SK-MEL-5 (cell line): Measurements from ENCODE around the gene PIK3R5. TPM values are rescaled to one million over a fixed set of nuclear protein-coding genes. Genes with fewer than 3 reads are reported as not detected.
A peak's percentile ranks its signal among the peaks of the same experiment; 100 is the strongest.

Experiments used
- DNase-seq: peaks from one replicate; pipeline ENCODE4 v3.0.0-alpha.2; 2016; ENCODE audit warnings: low read depth, low spot score
- in situ Hi-C: cut with HindIII; loops from 2 replicates; pipeline ENCODE4 v1.10.0; 2016; ENCODE audit warnings: low sequenced_read_pairs, high pct_unique_total_duplicates, low pct_unique_long_range_greater_than_20kb
- polyA plus RNA-seq, 2 experiments: library from polyadenylated mRNA; depleted of rRNA; stranded (reverse); fragments of >200 nt; gene quantifications; 2 replicates each; pipeline ENCODE4 v1.2.3, GENCODE V29; 2015
- total RNA-seq: library from RNA; depleted of rRNA; stranded (reverse); fragments of >200 nt; shearing (Covaris generic); gene quantifications from 2 replicates; pipeline ENCODE4 v1.2.3, GENCODE V29; 2014; rRNA removed

PIK3R5 gene
- total RNA-seq = 0.82 and 2.3 TPM in 2 replicates
- polyA plus RNA-seq (2015; cell fraction: cytosol; rRNA removed) = 1.4 and 2.0 TPM in 2 replicates
- 1.5 and 4.1 TPM in 2 replicates for polyA plus RNA-seq (2015; cell fraction: nucleus; rRNA removed)

- in situ Hi-C loops = no loop called here
Observed at GRCh38 chr17:8965394-8966168, at the start of gene PIK3R5. Gene PIK3R5 (minus strand): TSS chr17:8965707. CDS start chr17:8911494, 54,213 bp downstream.

GRCh38 chr17:9011001-9011400, 45.5 kb upstream of the PIK3R5 start:
- DNase-seq = no peak
- in situ Hi-C loops = no loop called here

More at GRCh38 chr17:8965394-8966168, at the start of gene PIK3R5:
- no peak for DNase-seq

- in situ Hi-C loops = no loop called here
Observed at GRCh38 chr17:9009737-9010136, 44.2 kb upstream of the PIK3R5 start.

GRCh38 chr17:9009096-9009495, 43.6 kb upstream of the PIK3R5 start:
- no peak for DNase-seq
- in situ Hi-C loops = no loop called here

More at GRCh38 chr17:9009737-9010136, 44.2 kb upstream of the PIK3R5 start:
- no peak for DNase-seq

- in situ Hi-C loops = no loop called here
- no peak for DNase-seq
Observed at GRCh38 chr17:9007052-9007714, 41.7 kb upstream of the PIK3R5 start.

GRCh38 chr17:9006175-9006767, 40.8 kb upstream of the PIK3R5 start:
- no peak for DNase-seq
- in situ Hi-C loops = no loop called here

- in situ Hi-C loops = no loop called here
- DNase-seq = no peak
Observed at GRCh38 chr17:9004961-9005285, 39.4 kb upstream of the PIK3R5 start.

- DNase-seq = no peak
Observed at GRCh38 chr17:9004132-9004960, 38.8 kb upstream of the PIK3R5 start.

GRCh38 chr17:9003355-9004131, 38.0 kb upstream of the PIK3R5 start:
- in situ Hi-C loops = no loop called here
- no peak for DNase-seq

More at GRCh38 chr17:9004132-9004960, 38.8 kb upstream of the PIK3R5 start:
- in situ Hi-C loops = no loop called here

GRCh38 chr17:9002606-9003354, 37.3 kb upstream of the PIK3R5 start:
- no peak for DNase-seq
- in situ Hi-C loops = no loop called here

- DNase-seq = no peak
- in situ Hi-C loops = no loop called here
Observed at GRCh38 chr17:9002227-9002605, 36.7 kb upstream of the PIK3R5 start.

- in situ Hi-C loops = no loop called here
Observed at GRCh38 chr17:9001559-9001958, 36.1 kb upstream of the PIK3R5 start.

GRCh38 chr17:8997994-8998628, 32.6 kb upstream of the PIK3R5 start:
- in situ Hi-C loops = no loop called here

More at GRCh38 chr17:9001559-9001958, 36.1 kb upstream of the PIK3R5 start:
- no peak for DNase-seq

GRCh38 chr17:8995711-8996110, 30.2 kb upstream of the PIK3R5 start:
- in situ Hi-C loops = no loop called here

More at GRCh38 chr17:8997994-8998628, 32.6 kb upstream of the PIK3R5 start:
- peak; percentile 77 for DNase-seq

GRCh38 chr17:8994319-8994718, 28.8 kb upstream of the PIK3R5 start:
- peak; percentile 80 for DNase-seq
- in situ Hi-C loops = no loop called here

More at GRCh38 chr17:8995711-8996110, 30.2 kb upstream of the PIK3R5 start:
- no peak for DNase-seq
